CD14-positive monocyte (primary cell): Measurements from ENCODE around the gene WDR35. TPM values are rescaled to one million over a fixed set of nuclear protein-coding genes. Genes with fewer than 3 reads are reported as not detected.

Experiments used
- DNase-seq, 3 donors: peaks; one replicate each; pipeline ENCODE4 v3.0.0-alpha.2; 2011 to 2022
- H2AFZ ChIP-seq: 2 replicates; pipeline ENCODE4 v1.6.0; 2012; ENCODE audit warnings: mild to moderate bottlenecking, low read depth, low read length, inconsistent platforms; ENCODE audit not compliant: insufficient read depth, poor library complexity, severe bottlenecking
- H3K27ac ChIP-seq, 2 donors: 1 replicate in 1 of 2; 2 replicates in 1 of 2; pipeline ENCODE4 v1.5.1; 2012 to 2013; ENCODE audit warnings: low read length in 2 of 2, control low read depth in 1 of 2, inconsistent platforms in 1 of 2, low read depth in 1 of 2, mild to moderate bottlenecking in 1 of 2
- H3K27me3 ChIP-seq, 2 donors: one replicate each; pipeline versions ENCODE4 v1.6.0 to v1.6.1; 2011 to 2013; ENCODE audit warnings: low read length in 2 of 2; ENCODE audit not compliant: control insufficient read depth in 2 of 2, insufficient read depth in 2 of 2
- H3K36me3 ChIP-seq, 2 donors: replicated peaks in 1 of 2; 1 replicate in 1 of 2; 2 replicates in 1 of 2; pipeline versions ENCODE4 v1.5.1 to v1.6.1; 2012 to 2013; ENCODE audit warnings: low read length in 2 of 2, control low read depth in 1 of 2, inconsistent platforms in 1 of 2, mild to moderate bottlenecking in 1 of 2; ENCODE audit not compliant: insufficient read depth in 2 of 2, control insufficient read depth in 1 of 2
- H3K4me1 ChIP-seq, 2 donors: 1 replicate in 1 of 2; 2 replicates in 1 of 2; pipeline versions ENCODE4 v1.5.1 to v1.6.1; 2012 to 2013; ENCODE audit warnings: low read length in 2 of 2, control low read depth in 1 of 2, inconsistent platforms in 1 of 2, mild to moderate bottlenecking in 1 of 2, moderate library complexity in 1 of 2; ENCODE audit not compliant: insufficient read depth in 2 of 2, control insufficient read depth in 1 of 2
- H3K4me2 ChIP-seq: replicated peaks from 2 replicates; pipeline ENCODE3; 2012; ENCODE audit warnings: low read length, moderate library complexity, mild to moderate bottlenecking; ENCODE audit not compliant: poor library complexity, severe bottlenecking; ENCODE audit errors: extremely low read depth
- H3K4me3 ChIP-seq, 3 experiments: fragments of 200-600 bp in 1 of 3; sonication (generic) in 1 of 3; replicated peaks in 1 of 3; 1 replicate in 2 of 3; 2 replicates in 1 of 3; pipeline ENCODE4 v1.5.1; 2011 to 2013; ENCODE audit warnings: low read length in 3 of 3, mild to moderate bottlenecking in 3 of 3, control low read depth in 2 of 3, low read depth in 2 of 3, inconsistent platforms in 1 of 3, moderate library complexity in 1 of 3
- H3K79me2 ChIP-seq: 2 replicates; pipeline ENCODE4 v1.6.0; 2012; ENCODE audit warnings: mild to moderate bottlenecking, control low read depth, inconsistent platforms, low read length, moderate library complexity; ENCODE audit not compliant: insufficient read depth
- H3K9ac ChIP-seq: 2 replicates; pipeline ENCODE4 v1.6.0; 2017; ENCODE audit warnings: low read length, mild to moderate bottlenecking; ENCODE audit not compliant: insufficient read depth, poor library complexity, severe bottlenecking
- H3K9me3 ChIP-seq, 2 donors: replicated peaks in 1 of 2; 1 replicate in 1 of 2; 2 replicates in 1 of 2; pipeline versions ENCODE4 v1.5.1 to v1.6.1; 2012 to 2013; ENCODE audit warnings: low read length in 2 of 2, control low read depth in 1 of 2; ENCODE audit not compliant: control insufficient read depth in 1 of 2, insufficient read depth in 1 of 2
- H4K20me1 ChIP-seq: 2 replicates; pipeline ENCODE4 v1.6.0; 2012; ENCODE audit warnings: mild to moderate bottlenecking, low read length, control low read depth, moderate library complexity; ENCODE audit not compliant: insufficient read depth
- H3K27ac Mint-ChIP-seq, 7 donors: one replicate each; pipeline ENCODE4 v1.8.0; 2020; ENCODE audit warnings: mild to moderate bottlenecking in 7 of 7, mixed read lengths in 7 of 7, moderate library complexity in 6 of 7, inconsistent platforms in 2 of 7
- H3K27me3 Mint-ChIP-seq, 3 donors: one replicate each; pipeline ENCODE4 v1.8.0; 2021 to 2022; ENCODE audit warnings: low read depth in 3 of 3, mild to moderate bottlenecking in 3 of 3, mixed read lengths in 3 of 3, moderate library complexity in 3 of 3, inconsistent platforms in 1 of 3
- H3K36me3 Mint-ChIP-seq, 2 donors: one replicate each; pipeline ENCODE4 v1.8.0; 2020; ENCODE audit warnings: mixed read lengths in 2 of 2, inconsistent platforms in 1 of 2, mild to moderate bottlenecking in 1 of 2
- H3K4me1 Mint-ChIP-seq: one replicate; pipeline ENCODE4 v1.8.0; 2020; ENCODE audit warnings: mild to moderate bottlenecking, mixed read lengths
- H3K4me3 Mint-ChIP-seq, 2 donors: one replicate each; pipeline ENCODE4 v1.8.0; 2020; ENCODE audit warnings: mild to moderate bottlenecking in 2 of 2, mixed read lengths in 2 of 2, moderate library complexity in 1 of 2
- H3K9me3 Mint-ChIP-seq, 7 donors: one replicate each; pipeline ENCODE4 v1.8.0; 2020 to 2022; ENCODE audit warnings: mixed read lengths in 7 of 7, mild to moderate bottlenecking in 6 of 7, moderate library complexity in 6 of 7, inconsistent platforms in 2 of 7
- CTCF ChIP-seq: fragments of 200-600 bp; IDR thresholded peaks from one replicate; pipeline ENCODE4 v1.8.0; 2022; ENCODE audit warnings: antibody characterized with exemption, mild to moderate bottlenecking
- WGBS: methylation state at CpG from one replicate; pipeline ENCODE4 v1.1.5; 2013; ENCODE audit warnings: missing lambda C conversion rate; ENCODE audit not compliant: insufficient coverage; 5-methylcytosine and 5-hydroxymethylcytosine counted together
- intact Hi-C, 2 donors: fragments of 100-400 bp; cut with micrococcal nuclease; formaldehyde crosslinking; loops; one replicate each; pipeline versions ENCODE4 v1.15.0 to v1.15.1; 2023
- polyA plus RNA-seq, 3 donors: library from polyadenylated mRNA; depleted of rRNA in 1 of 3; unstranded in 2 of 3; stranded (reverse) in 1 of 3; fragments of 300-500 nt in 2 of 3; fragments of >200 nt in 1 of 3; fragmentation: Illumina TruSeq in 2 of 3; gene quantifications; 1 replicate in 2 of 3; 2 replicates in 1 of 3; pipeline ENCODE4 v1.2.3, GENCODE V29; 2012 to 2021

The WDR35 gene
- polyA plus RNA-seq, 3 donors = 0.28 to 1.0 (median 0.67) TPM

- H3K27ac Mint-ChIP-seq = peak overlapping the region in 4 of 7 donors; percentile 24 to 69 (median 64)
- no peak overlapping the region for H3K4me3 Mint-ChIP-seq
- Histone ChIP-seq H3K4me1 (no peaks in the 10 kb centered on the region), H3K36me3 (peaks cover 95 to 99% of the 10 kb centered on the region in 2 donors), H3K9ac (no peak overlapping the region), H3K4me2 (no peak overlapping the region), H2AFZ (no peak overlapping the region), H3K27ac (peak overlapping the region in 1 of 2 donors; percentile 45), H3K79me2 (peaks cover 56% of the 10 kb centered on the region), H3K4me3 (no peak overlapping the region), H4K20me1 (peaks cover 100% of the 10 kb centered on the region), H3K9me3 (no peaks in the 10 kb centered on the region), H3K27me3 (no peaks in the 10 kb centered on the region)
- peaks cover 94 to 98% of the 10 kb centered on the region in 2 donors for H3K36me3 Mint-ChIP-seq
- H3K9me3 Mint-ChIP-seq = peaks cover 0 to 1% (median 0%) of the 10 kb centered on the region in 7 donors
- no peak for TF ChIP-seq CTCF
- 97% methylated on average over 3 of the region's 4 CpGs for WGBS
- DNase-seq = no peak
- peaks cover 0 to 1% (median 0%) of the 10 kb centered on the region in 3 donors for H3K27me3 Mint-ChIP-seq
- intact Hi-C loops = no loop called here
- H3K4me1 Mint-ChIP-seq = peaks cover 5% of the 10 kb centered on the region
Measured at GRCh38 chr2:20035955-20036666, 46.2 kb upstream of the WDR35 start.

- Histone ChIP-seq H3K79me2 (peaks cover 45% of the 10 kb centered on the region), H2AFZ (no peak overlapping the region), H3K9me3 (no peaks in the 10 kb centered on the region), H3K27me3 (no peaks in the 10 kb centered on the region), H3K4me1 (no peaks in the 10 kb centered on the region), H3K4me3 (no peak overlapping the region), H4K20me1 (peaks cover 100% of the 10 kb centered on the region), H3K4me2 (no peak overlapping the region), H3K9ac (no peak overlapping the region), H3K27ac (no peak overlapping the region), H3K36me3 (peaks cover 97 to 100% of the 10 kb centered on the region in 2 donors)
- no peak for TF ChIP-seq CTCF
- Mint-ChIP-seq H3K27ac (peak overlapping the region in 1 of 7 donors; percentile 5), H3K9me3 (peaks cover 0 to 7% (median 5%) of the 10 kb centered on the region in 7 donors), H3K4me1 (peaks cover 9% of the 10 kb centered on the region), H3K4me3 (no peak overlapping the region), H3K36me3 (peaks cover 93 to 100% of the 10 kb centered on the region in 2 donors), H3K27me3 (peaks cover 0 to 1% (median 0%) of the 10 kb centered on the region in 3 donors)
- no peak for DNase-seq
- no CpG with 5 or more reads among the region's 2 CpGs for WGBS
- intact Hi-C loops = no loop called here
Measured at GRCh38 chr2:20034821-20035220, 44.9 kb upstream of the WDR35 start.
